Dedifferentiated amniotic fluid mesenchymal stem cell (primary cell): ENCODE measurements around the gene SOWAHA.
"Not testable (repeated sequence)": the region's sequence is repeated elsewhere in the genome, so short reads cannot be mapped to it uniquely, and the experiment has no call there.

Source experiments
- DNase-seq: peaks from one replicate; pipeline ENCODE4 v3.0.0-alpha.2; 2016; ENCODE audit errors: extremely low spot score

SOWAHA gene

GRCh38 chr5:132777209-132778069 lies 35.7 kb upstream of the SOWAHA start, which contains the start of gene SEPTIN8:
TSS of gene SEPTIN8 (minus strand) at chr5:132777239. CDS start at chr5:132777137, 102 bp downstream.
- peak; percentile 34 for DNase-seq

DNA sequence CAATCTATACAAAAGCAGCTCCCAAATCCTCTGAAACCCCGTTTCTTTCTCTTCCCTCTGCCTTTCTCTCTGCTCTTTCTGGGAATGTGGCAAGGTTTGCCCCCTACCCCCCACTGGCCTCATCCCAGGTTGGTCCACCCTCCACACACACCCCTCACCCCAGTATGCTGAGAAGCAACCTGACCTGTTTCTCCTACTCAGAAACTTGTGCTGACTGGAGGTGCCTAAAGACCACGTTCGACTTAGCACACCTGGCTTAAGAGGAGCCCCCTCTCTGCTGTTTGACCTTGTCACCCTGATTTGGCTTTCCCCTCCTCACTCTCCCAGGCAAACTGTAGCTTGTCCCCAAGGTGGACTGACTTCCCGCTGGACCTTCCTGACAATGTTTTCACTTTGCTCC lies 35.0 kb upstream of the SOWAHA start:
- no peak for DNase-seq

GRCh38 chr5:132778856-132779255 lies 34.2 kb upstream of the SOWAHA start:
- DNase-seq, result no peak

GRCh38 chr5:132779961-132780360 lies 33.1 kb upstream of the SOWAHA start:
- no peak for DNase-seq

- no peak for DNase-seq
Measured at GRCh38 chr5:132780577-132780976, 32.5 kb upstream of the SOWAHA start.

DNA sequence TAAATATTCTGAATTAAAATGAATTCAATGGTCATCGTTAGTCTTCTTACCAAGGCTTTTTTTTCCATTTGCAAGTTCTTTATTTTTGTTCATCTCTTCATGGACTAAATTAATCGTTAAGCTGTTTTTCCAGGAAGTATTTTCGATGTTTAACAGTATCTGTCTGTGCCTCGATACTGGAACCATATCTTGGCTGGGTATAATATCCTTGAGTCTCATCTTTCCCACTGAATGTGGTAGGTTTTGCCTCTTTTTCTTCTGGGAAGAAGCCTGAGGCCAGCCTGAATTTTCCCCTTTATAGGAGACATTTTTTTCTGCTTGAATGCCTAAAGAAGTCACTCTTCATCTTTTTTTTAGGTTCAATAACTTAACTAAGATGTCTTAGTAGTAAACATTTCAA lies 32.1 kb upstream of the SOWAHA start:
- DNase-seq, result no peak

DNA sequence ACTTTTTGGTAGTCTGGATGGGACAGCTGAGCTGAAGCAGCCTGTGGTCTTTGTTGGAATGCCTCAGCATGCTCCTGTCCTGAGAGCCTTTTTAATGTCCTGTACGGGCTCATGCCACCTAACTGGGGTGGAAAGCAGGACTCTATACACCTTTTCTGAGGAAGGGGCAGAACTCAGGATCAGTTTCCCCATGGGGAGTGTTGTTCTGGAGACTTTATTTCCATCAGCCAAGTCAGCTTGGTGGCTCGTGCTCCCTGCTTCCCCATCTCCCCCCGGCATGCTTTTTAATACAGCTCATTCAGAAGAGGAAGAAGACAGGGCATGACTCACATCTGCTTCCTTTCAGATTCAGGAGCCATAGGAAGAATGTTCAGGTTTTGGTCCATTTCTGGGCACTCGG lies 31.0 kb upstream of the SOWAHA start:
- DNase-seq, result no peak

DNA sequence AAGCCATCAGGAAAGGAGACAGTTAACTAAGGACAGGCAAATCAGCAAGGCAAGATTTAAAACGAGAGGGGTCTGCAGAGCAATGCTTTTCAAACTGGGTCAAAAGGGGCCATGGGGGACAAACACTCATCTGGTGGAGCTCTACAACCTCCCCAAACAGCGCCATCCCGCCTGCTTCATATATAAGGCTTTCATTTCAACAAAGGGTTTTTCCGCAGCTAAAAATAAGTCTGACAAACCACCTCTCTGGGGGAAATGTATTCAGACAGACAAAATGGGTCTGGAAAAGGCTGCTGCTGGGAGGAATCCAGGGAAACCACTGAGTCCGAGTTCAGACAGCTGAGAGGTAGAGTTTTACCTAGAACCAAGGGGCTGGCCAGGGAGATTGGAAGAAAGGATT lies 27.7 kb upstream of the SOWAHA start:
- no peak for DNase-seq

DNA sequence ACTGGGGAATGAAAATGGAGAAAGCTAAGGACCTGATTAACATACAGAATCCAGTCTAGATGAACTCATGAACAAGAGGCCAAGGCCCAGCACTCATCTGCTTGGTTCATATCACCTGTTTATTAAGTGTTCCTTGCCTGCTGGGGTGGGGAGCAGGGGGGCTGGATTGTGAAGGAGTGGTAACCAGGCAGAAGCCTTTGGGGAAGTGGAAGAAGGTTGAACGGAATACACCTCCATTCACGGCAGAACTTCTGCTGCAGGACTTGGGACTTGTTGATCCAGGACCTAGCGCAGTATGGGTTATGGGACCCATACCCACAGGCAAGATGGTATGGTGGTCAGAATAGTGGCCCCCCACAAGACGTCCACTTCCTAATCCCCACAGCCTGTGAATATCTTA lies 27.2 kb upstream of the SOWAHA start:
- DNase-seq, result no peak

DNA sequence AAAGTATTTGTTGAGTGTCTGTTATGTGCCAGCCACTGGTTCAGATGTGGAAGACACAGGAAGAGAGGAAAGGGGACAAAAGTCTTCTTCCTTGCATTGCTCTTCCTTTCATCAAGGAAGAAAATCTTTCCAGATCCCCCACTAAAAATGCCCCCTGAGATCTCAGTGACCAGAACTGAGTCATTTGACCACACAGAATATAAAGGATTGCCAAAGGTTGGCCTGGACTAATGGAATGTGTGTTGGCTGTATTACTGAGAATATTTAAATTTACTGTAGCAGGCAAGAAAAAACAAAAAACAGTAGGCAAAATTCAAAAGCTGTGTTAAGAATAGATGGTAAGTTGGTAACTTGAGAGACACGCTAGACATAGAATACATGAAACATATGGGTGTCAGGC lies 26.0 kb upstream of the SOWAHA start:
- no peak for DNase-seq

DNA sequence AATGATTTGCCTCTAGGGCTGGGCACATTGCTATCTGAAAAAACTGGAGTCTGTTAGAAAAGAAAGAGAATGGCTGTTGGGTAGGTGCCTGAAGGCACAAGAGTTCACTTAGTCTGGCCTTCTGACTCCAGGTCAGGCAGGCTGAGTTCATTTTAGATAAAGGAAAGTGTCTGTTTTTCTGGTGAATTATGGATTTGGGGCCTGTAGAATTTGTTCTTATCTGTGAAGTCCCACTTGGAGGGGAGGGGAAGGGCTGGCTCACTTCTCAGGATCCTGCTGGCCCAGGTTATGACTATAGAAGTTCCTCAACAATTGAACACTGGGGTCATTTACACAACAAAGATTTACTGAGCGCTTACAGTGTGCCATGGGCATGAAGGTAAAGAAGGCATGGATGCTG lies 24.6 kb upstream of the SOWAHA start:
- no peak for DNase-seq

GRCh38 chr5:132788990-132789886 lies 23.9 kb upstream of the SOWAHA start:
- DNase-seq, result no peak

DNA sequence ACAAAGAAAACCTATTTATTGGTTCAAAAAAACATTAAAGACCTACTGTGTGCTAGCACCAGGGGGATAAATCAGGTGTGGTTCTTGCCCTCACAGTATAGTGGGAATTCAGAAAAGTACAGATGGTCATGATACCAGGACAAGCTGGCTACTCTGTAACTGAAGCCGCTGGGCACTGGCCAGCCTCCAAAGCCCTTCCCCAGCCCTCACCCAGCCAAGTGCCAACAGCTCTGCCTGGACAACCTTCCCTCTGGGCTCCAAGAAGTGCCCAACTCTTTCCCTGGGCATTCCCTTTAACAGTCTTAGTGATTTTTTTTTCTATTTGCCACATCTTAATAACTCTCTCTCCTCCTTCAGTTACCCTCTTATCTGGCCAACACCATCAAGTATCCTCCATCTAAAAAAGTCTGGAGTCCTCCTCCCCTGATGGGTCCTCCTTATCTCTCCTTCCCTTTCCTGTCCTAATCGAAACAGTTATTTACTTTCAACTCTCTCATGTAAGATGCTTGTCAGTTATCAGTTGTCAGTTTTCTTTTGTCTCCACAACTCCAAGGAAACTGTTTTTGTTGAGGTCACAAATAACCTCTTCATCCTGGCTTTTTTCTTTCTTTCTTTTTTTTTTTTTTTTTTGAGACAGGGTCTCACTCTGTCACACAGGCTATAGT lies 22.8 kb upstream of the SOWAHA start:
- DNase-seq, result no peak

DNA sequence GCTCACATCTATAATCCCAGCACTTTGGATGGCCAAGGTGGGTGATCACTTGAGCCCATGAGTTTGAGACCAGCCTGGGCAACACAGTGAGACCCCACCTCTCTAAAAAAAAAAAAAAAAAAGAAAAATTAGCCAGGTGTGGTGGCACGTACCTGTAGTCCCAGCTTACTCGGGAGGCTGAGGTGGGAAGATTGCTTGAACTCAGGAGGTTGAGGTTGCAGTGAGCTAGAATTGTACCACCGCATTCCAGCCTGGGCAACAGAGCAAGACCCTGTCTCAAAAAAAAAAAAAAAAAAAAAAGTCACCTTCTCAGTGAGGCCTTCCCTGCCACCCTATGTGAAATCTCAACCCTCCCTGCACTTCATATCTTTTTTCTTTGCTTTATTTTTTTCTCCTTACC lies 22.1 kb upstream of the SOWAHA start:
- DNase-seq, result no peak

DNA sequence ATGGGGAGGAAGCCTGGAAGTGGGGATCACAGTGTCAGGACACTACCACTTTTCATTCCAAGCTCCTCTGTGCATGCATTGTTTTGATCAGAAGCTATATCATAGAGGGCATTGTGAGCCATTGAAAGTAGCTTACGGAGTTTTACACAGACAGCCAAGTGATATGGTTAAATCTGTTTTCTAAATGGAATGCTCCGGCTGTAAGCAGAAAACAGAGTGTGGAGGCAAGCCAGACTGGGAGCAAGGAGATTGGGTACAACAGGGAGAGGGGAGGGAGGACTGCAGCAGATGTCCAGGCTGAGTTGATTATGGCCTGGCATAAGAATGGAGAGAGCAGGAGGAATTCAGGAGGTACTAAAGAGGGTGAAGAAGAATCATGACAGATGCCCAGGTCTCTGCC lies 15.5 kb upstream of the SOWAHA start:
- DNase-seq, result peak; percentile 39

DNA sequence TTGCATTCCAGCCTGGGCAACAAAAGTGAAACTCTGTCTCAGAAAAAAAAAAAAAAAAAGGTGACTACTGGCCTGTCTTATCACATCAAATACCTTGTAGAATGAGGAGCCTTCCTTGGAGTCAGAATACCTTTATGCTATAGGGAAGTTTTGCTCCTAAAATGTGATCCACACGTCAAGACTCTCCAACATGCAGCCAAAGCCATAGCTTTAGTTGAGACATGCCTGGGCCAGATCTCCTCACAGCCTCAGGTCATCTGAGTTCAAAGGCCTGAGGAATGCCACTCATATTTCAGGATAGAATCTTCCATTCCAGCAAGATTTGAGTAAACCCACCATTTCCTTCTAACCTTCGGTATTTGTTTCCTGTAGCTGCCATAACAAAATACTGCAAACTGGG lies 13.7 kb upstream of the SOWAHA start:
- DNase-seq, result no peak

GRCh38 chr5:132800545-132800944 lies 12.6 kb upstream of the SOWAHA start:
- DNase-seq, result no peak

DNA sequence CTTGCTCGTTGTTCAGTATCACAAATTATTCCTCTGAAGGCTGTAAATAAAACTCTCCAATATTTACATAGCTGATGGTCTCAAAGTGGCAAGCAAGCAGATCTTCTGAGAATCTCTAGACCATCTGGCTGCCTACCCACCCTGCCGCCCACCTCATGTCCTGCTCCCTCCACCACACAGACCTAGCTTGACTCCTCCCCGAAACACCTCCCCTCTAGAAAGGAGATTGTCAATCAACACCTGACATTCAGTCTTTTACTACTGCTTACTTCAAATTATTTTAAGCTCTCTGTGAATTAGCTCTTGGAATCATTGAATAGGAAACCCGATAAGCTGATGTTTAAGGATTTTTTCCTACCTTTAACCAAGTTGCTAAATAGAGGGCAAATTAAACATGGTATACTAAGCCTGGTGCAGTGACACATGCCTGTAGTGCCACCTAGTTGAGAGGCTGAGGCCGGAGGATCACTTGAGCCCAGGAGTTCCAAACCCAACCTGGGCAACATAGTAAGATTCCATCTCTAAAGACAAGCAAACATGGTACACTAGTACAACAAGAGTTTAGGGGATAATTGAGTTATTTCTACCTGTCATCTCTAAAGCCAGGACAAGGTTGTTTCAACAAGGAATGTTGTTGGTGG lies 10.9 kb upstream of the SOWAHA start:
- no peak for DNase-seq

- DNase-seq, result not testable (repeated sequence)
Measured at GRCh38 chr5:132802685-132803066, 10.4 kb upstream of the SOWAHA start.

DNA sequence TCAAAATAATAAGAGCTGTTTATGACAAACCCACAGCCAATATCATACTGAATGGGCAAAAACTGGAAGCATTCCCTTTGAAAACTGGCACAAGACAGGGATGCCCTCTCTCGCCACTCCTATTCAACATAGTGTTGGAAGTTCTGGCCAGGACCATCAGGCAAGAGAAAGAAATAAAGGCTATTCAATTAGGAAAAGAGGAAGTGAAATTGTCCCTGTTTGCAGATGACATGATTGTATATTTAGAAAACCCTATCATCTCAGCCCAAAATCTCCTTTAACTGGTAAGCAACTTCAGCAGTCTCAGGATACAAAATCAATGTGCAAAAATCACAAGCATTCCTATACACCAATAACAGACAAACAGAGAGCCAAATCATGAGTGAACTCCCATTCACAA lies 8.9 kb upstream of the SOWAHA start:
- not testable (repeated sequence) for DNase-seq

GRCh38 chr5:132805872-132806271 lies 7.2 kb upstream of the SOWAHA start:
- not testable (repeated sequence) for DNase-seq

GRCh38 chr5:132806804-132807162 lies 6.3 kb upstream of the SOWAHA start:
- not testable (repeated sequence) for DNase-seq
